Activated CD4-positive, alpha-beta T cell treated with anti-CD3 and anti-CD28 coated beads for 4 hours (primary cell): ENCODE data around the gene COQ6.
"Not testable (repeated sequence)": the region's sequence is repeated elsewhere in the genome, so short reads cannot be mapped to it uniquely, and the experiment has no call there.

Experiments
- DNase-seq, 2 donors: peaks; one replicate each; pipeline ENCODE4 v3.0.0-alpha.2; 2020

COQ6 gene

DNA sequence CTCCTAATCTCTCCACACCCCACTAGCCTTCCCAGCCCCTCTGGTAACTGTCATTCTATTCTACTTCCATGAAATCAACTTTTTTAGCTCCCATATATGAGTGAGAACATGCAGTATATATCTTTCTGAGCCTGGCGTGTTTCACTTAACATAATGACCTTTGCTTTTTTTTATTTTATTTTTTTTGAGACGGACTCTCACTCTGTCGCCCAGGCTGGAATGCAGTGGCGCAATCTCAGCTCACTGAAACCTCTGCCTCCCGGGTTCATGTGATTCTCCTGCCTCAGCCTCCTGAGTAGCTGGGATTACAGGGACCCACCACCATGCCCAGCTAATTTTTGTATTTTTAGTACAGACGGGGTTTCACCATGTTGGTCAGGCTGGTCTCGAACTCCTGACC is 38.6 kb downstream of the COQ6 start:
- DNase-seq, result not testable (repeated sequence)

DNA sequence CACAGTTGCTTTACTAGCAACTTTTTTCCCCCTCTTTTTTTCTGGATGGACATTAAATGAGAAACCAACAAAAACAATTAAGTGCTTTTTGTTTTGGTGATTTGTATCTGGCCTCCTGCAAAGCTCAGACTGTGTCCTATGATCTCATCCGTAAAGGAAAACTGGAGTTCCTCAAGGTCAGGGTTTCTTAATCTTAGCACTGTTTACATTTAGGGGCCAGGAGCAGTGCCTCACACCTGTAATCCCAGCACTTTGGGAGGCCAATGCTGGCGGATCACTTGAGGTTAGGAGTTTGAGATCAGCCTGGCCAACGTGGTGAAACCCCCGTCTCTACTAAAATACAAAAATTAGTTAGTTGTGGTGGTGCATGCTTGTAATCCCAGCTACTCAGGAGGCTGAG is 41.0 kb downstream of the COQ6 start:
- DNase-seq, result no peak

DNA sequence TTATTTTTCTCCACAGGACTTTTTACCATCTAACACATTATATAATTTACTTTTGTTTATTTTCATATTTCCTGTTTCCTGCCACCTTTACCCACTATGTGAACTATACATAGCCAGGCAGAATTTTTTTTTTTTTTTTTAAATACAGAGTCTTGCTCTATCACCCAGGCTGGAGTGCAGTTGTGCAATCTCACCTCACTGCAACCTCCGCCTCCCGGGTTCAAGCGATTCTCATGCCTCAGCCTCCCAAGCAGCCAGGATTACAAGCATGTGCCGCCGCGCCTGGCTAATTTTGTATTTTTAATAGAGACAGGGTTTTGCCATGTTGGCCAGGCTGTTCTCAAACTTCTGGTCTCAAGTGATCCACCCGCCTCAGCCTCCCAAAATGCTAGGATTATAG is 44.8 kb downstream of the COQ6 start:
- not testable (repeated sequence) for DNase-seq

DNA sequence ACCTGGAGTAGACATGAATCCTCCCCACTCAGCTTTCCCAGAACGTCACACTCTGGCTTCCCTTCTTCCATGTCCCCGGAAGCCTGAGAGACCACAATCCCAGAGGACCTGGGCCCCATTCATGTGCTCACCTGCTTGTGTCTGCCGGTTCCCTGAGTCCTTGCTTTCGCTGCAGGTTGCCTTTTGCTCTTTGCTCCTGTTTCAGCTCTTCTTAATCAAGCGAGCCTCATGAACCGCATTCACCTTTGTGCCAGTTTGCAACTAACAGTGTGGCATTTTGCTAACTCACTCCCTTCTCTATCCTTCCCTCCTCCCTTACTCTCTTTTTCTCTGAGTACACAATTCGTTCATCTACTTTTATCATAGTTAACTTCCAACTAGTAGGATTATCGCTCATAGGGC is 45.9 kb downstream of the COQ6 start:
- no peak for DNase-seq

DNA sequence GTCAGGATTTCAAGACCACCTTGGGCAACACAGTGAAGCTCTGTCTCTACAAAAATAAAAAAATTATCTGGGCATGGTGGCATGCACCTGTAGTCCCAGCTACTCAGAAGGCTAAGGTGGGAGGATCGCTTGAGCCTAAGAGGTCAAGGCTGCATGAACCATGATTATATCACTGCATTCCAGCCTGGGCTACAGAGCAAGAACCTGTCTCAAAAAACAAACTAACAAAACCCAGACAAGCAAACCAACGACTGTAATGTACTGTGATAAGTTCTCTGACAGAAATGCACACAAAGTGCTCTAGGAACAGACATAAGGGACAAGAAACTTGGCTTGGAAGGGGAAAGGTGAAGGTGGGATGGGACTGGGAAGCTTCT is 46.6 kb downstream of the COQ6 start:
- no peak for DNase-seq

DNA sequence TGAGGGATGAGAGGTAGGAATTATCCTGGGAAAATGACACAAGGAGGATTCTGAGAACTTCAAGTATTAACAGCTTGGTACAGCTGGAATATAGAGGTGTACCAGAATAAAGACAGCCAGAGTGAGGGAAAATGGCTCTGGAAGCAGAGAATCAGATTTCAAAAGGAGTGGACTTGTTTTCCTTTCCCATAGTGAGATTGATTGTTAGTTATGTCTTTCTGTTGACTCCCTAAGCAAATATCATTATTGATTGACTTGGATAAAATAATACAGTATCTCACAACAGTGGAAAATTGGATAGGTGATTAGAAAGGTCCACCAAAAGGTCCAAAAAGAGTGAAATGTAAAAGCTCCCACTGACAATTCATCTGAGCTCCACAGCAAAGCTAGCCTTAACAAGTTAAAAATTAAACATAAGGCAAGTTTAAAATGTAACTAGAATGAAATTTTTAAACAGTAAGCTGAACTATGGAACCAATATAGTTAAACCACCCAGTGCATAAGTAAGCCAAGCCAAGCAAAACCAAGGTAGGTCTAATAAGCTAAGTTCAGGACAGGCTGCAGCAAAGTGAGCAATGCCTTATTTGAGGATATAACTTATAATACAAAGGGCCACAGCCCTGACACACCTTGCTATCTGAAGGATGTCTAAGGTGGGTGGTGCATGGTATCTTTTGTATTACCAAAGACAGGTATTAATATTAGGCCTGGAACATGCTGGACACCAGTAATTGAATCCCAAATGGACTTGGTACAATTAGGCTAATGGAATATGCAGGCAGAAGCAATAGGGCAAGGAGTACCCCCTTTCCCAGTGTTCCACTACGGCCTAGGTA is 47.2 kb downstream of the COQ6 start:
- no peak for DNase-seq

DNA sequence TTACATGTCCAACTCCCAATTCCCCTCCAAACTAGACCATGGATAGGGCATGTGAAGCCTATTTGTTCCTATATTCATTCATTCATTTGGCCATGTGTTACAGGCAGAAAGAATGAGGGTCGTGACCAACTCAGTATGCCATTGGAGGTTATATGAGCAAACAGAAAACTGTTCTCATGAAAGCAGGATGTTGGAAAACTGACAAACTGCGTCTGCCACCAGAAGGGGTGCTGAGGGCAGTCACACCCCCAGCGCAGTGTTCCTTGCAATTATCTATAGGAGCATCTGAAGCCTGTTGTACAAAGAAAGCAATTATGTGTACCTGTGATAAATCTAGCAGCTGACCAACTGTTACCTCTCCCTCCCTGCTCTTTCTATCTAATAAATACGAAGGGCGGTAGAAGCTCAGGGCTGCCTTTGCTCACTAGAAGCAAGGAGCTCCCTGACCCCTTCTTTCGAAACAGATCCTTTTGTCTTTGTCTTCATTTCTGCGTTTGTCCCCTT is 47.9 kb downstream of the COQ6 start:
- no peak for DNase-seq

DNA sequence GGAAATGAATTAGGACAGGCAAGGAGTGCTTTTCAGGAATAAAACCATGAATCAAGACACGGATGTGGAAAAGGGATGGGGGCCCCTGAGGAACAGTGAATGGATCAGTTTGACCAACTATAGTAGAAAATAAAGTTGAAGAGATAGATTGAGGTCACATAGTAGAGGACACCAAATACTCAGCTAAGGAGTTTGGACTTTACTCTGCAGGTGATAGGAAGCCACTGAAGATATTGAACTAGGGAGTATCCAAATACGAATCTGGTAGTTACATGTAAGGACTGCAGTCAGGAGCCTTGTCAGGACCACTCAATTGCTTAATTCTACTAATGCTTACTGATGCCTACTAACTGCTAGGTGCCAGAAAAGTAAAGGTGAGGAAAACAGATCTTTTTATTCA is 48.6 kb downstream of the COQ6 start:
- no peak for DNase-seq

DNA sequence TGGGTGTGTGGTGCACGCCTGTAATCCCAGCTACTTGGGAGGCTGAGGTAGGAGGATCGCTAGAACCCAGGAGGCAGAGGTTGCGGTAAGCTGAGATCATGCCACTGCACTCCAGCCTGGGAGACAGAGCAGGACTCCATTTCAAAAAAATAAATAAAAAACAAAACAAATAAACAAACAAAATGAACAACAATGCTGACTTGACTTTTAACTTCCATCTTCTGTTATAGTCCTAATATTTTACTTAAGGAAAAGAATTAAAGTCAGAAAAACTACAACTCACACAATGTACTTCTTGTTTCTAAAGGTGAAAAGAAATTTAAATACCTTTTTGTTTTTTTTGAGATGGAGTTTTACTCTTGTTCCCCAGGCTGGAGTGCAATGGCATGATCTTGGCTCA is 55.6 kb downstream of the COQ6 start:
- DNase-seq, result not testable (repeated sequence)

DNA sequence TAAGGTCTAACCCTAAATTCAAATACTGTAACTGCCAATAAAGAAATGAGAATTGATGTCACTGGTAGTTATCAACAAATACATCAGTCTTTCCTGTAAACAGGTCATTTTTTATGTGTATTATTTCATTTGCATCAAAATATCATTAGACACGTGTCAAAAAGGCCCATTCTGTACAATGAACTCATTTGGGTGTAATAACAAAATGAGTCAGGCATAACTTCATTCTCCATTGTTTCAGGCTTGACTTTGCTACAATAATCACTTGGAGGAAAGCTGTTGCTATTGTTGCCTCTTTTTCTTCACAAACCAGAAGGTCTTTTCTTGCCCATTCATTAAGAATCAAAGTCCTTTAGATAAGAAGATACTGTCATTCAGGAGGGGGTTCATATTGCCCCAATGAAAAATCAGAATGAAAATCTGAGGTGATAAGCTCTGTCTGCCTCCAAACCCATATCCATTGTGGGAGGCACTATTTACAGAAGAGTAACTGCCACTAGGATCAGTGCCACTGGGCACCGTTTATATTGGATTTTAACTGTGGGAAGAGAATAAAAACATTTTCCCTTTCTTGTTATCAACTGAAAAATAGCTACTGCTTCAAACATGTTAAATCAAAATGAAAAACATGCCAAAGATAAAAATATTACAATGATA is 58.9 kb downstream of the COQ6 start:
- DNase-seq, result no peak
